Measurements from ENCODE around the gene GCNA.
"Not testable (repeated sequence)": the region's sequence is repeated elsewhere in the genome, so short reads cannot be mapped to it uniquely, and the experiment has no call there.

Gene GCNA

DNA sequence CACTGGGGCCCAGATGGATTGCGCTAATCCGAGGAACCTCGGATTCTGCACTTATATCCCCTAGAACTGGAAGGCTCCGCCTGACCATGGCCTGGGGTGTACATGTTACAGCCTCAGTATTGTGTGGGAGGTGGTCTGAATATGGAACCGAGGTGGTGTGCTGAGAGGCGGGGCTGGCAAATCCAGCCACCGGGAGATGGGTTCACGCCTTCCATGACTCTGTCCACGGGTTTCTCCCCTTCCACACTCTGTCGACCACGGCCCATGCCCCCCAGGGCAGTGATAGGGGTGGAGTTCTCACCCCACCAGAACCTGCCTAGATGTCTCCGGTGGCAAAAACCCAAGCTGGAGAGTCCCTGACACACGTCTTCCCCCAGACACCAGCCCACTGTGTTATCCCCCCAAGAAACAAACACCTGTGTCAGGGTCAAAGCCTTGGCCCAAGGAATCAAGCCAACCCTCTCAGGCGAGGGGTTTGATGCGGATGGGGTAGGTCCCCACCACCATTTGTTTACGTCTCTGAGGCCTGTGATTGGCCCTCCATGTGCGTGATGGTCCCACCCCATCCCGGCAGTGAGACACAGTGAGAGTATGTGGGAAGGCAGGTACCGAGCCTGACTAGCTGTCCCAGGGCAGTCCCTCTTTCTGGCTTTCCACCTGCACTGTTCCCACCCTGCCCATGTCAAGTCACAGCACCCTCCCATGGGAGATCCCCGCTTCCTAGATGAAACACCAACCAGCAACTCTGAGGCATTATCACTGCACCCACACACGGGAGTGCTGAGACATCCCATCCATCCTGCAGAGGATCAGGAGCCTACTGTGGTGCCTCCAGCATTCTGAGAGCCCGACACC is 82.6 kb downstream of the GCNA start:
- H3K4me1 ChIP-seq (ENCODE audit: control insufficient read depth in 1 of 2, insufficient read depth in 1 of 2, low read depth in 1 of 2, low read length in 1 of 2) = no peaks in the 10 kb centered on the region
- H3K4me3 ChIP-seq (ENCODE audit: low read depth in 1 of 2, low read length in 1 of 2) = no peak overlapping the region
- no peaks in the 10 kb centered on the region for H3K36me3 ChIP-seq
- no peak overlapping the region for H3K27ac ChIP-seq
- no peaks in the 10 kb centered on the region for H3K27me3 ChIP-seq
- H3K9me3 ChIP-seq = no peaks in the 10 kb centered on the region
- TF ChIP-seq, protein P1, sequence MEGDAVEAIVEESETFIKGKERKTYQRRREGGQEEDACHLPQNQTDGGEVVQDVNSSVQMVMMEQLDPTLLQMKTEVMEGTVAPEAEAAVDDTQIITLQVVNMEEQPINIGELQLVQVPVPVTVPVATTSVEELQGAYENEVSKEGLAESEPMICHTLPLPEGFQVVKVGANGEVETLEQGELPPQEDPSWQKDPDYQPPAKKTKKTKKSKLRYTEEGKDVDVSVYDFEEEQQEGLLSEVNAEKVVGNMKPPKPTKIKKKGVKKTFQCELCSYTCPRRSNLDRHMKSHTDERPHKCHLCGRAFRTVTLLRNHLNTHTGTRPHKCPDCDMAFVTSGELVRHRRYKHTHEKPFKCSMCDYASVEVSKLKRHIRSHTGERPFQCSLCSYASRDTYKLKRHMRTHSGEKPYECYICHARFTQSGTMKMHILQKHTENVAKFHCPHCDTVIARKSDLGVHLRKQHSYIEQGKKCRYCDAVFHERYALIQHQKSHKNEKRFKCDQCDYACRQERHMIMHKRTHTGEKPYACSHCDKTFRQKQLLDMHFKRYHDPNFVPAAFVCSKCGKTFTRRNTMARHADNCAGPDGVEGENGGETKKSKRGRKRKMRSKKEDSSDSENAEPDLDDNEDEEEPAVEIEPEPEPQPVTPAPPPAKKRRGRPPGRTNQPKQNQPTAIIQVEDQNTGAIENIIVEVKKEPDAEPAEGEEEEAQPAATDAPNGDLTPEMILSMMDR (IDR thresholded peaks at IDR 0.05) = no peak

DNA sequence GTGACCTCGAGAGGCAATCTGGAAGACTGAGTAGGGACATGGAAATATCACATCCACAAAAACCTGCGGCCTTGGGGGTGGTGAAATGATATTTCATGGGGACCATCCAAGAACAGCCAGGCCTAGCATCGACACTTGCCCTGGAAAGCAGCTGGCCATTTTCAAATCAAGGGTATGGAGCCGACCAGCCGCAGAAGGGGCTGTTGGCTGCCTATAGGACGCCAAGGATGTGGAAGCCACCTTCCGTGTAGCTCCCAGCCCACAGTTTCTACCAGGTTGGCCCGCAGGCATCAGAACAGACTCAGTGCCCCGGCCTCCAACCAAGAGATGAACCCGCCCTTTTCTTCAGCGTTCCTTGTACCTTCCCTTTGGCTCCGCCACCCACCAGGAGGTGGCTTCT is 83.7 kb downstream of the GCNA start:
- no peaks in the 10 kb centered on the region for H3K4me1 ChIP-seq (ENCODE audit: control insufficient read depth in 1 of 2, insufficient read depth in 1 of 2, low read depth in 1 of 2, low read length in 1 of 2)
- no peaks in the 10 kb centered on the region for H3K27me3 ChIP-seq
- H3K4me3 ChIP-seq (ENCODE audit: low read depth in 1 of 2, low read length in 1 of 2) = no peak overlapping the region
- no peaks in the 10 kb centered on the region for H3K36me3 ChIP-seq
- TF ChIP-seq, protein P1 (IDR thresholded peaks at IDR 0.05) = no peak
- no peak overlapping the region for H3K27ac ChIP-seq
- no peaks in the 10 kb centered on the region for H3K9me3 ChIP-seq

DNA sequence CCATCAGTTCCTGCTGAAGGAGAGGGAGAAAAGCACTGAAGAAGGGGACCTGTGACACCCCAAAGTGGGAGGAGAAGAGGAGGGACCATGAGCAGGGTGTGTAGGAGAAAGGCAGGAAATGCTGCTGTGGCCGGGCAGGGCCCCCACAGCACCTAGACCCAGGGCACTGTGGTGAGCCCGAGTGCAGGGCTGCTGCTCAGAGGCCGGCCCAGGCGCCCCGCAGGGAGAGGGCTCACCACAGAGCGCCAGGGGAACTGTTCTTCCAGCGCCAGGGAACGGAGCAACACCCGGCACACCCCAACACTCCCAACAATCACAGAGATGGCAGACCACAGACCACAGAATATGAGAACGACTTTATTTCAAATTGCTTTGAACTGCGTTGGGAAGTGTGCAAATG is 84.4 kb downstream of the GCNA start:
- H3K4me1 ChIP-seq (ENCODE audit: control insufficient read depth in 1 of 2, insufficient read depth in 1 of 2, low read depth in 1 of 2, low read length in 1 of 2); H3K9me3 ChIP-seq; H3K27me3 ChIP-seq; H3K4me3 ChIP-seq (ENCODE audit: low read depth in 1 of 2, low read length in 1 of 2); H3K27ac ChIP-seq; H3K36me3 ChIP-seq: not testable (repeated sequence)
